NCI-H748 treated with DMSO at 0.1 percent for 48 hours (cell line): Measurements from ENCODE around the gene FNDC10.

Experiments
- DNase-seq: peaks from one replicate; lab custom pipeline; 2025; lab: John Stamatoyannopoulos, UW

Gene FNDC10

DNA sequence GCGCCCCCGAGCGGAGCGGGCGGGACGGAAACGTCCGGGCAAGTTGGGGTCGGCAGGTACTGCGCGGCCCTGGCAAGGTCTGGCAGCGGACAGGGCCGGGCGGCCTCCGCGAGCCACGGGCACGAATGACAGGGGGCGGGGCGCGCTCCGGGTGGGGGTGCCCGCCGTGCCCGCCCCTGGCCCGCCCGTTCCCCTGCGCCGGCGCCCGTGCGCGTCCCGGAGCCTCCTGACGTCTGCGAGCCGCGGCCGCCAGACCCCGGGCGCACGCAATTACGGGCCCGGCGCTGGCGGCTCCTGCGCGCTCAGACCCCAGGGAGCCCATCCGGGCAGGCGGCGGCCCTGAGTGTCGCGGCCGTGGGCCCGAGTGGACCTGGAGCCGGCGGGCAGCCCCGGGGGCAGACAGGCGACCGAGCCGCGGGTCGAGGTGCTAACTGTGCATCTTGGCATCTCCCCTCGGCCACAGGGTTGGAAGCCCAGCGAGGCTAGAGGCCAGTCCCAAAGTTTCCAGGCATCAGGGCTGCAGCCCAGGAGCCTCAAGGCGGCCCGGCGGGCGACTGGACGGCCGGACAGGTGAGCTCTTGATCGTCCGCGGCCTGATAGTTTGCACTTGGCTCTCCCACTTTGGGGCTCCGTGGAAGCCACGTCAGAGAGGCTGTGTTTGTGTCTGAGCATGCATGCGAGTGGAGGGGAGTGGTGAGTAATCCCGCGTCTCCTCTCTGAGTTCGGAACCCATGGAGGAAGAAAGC lies 16.3 kb upstream of the FNDC10 start:
- no peak for DNase-seq

DNA sequence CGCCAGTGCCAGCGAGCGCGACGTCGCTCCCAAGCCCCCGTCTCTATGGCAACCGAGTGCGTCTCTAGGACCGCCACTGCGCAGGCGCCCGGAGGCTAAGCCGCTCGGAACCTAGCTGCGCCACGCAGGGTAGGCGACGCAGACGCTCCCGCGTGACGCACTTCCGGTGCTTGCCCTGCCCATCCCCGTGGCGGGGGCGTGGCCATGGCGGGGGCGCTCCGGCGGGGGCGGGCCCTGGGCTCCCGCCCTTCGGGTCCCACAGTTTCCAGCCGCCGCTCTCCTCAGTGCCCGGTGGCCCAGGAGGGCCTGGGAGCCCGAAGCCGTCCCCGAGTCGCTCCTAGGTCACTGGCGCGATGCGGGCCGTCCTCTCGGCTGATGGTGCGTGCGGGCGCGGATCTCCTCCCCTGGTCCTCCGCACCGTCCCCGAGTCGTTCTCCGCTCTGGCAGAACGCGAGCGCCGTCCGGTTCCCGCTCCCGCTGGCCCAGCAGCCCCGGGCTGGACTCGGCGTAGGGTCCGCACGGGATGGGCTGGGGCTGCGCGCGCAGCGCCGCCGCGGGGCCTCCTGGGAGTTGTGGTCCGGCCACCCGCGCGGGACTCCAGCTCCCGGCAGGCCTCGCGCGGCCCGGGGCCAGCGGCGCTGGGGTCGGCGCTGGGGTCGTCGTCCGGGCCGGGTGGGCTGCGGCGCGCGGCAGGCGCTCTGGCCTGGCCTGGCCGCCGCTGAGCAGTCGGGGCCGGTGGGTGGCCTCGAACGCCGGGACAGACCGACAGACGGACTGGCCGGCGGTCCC lies 15.5 kb upstream of the FNDC10 start, which contains the start of gene MIB2:
Gene MIB2 (plus strand): TSS at position 245 of the 789 bp plus-strand sequence. CDS start 7,953 bp downstream, outside the sequence.
- DNase-seq: peak; percentile 82

DNA sequence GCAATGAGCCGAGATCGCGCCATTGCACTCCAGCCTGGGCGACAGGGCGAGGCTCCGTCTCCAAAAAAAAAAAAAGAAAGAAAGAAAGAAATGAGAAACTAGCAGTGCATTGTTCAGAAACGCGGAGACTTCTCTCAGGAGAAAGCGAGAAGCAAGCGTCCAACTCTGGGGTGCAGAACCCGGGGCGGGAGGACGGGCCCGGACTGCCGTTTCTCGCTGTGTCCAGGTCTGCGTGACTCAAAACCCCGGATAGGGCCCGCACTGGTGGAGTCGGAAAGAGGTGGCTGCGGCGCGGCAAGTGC lies 15.0 kb upstream of the FNDC10 start:
- no peak for DNase-seq

DNA sequence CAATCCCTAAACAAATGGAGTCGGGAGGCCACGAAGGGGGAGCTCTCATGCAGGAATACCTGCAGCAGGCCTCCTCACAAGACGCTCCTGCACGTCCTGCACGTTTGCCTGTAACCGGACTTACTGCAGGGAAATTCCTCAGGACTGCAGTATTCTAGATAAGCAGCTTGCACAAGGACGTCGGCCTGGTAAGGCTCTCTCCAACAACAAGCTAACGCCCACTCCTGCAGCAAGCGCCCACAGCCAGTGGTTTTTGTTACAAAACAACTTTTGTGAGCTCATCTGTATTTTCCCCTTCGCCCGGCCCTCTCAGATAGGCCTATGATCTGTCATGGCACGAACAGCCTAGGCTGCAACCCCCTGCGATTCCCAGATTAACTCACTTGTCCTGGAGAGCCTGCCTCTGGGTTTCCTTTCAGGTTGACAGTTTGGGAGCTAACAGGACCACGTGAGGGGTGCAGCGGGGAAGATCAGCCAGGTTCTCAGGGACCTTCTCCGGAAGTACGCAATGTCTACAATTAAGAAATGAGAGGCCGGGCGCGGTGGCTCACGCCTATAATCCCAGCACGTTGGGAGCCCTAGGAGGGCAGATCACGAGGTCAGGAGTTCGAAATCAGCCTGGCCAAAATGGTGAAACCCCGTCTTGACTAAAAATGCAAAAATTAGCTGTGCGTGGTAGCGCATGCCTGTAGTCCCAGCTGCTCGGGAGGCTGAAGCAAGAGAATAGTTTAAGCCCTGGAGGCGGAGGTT lies 14.4 kb upstream of the FNDC10 start:
- no peak for DNase-seq

DNA sequence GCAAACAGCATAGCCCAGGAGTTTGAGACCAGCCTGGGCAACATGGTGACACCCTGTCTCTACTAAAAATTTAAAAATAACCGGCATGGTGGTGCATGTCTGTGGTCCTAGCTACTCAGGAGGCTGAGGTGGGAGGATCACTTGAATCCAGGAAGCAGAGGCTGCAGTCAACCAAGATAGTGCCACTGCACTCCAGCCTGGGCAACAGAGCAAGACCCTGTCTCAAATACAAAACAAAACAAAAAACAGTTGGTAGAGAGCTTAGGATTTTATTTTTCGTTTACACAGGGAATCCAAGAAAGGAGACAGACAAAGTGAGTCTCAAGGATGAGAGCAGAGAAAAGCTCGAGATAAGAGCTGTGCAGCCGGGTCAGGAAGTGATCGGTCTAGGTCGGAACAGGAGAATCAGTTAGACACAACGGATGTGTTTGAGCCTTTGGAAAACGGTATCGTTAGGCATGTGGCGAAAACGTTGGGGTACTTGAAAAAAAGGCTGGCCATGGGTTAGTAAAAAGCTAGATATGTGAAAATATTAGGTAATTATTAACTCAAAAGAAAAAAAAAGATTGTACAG lies 13.7 kb upstream of the FNDC10 start:
- DNase-seq: no peak

DNA sequence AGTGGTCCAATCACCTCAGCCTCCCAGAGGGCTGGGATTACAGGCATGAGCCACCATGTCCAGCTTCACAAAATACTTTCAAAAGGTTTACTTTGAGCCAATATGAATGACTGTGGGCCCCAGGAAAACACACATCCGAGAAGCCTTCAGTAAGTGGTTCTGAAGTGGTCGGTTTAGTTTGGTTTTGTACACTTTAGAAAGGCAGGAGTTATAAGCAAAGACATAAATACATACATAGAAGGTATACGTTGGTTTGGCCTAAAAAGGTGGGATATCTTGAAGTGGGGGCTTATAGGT lies 12.1 kb upstream of the FNDC10 start:
- no peak for DNase-seq

DNA sequence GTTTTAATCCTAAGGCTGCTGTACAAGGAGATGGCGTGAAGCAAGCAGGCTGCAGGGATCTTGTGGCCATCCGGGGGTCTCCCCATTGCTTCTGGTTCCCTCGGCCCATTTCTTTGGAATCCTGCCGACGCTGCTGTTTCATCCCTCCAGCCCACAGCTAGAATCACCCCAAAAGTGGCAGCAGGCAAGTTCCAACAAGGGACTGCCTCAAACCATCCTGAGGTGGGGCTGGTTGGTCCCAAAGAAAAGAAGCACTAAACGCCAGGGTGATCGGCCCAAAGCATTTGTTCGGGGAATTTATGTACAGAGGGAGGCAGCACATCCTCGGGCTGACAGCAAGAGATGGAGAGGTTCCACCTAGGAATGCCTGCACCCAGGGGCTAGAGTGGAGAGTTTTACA lies 10.9 kb upstream of the FNDC10 start:
- no peak for DNase-seq

DNA sequence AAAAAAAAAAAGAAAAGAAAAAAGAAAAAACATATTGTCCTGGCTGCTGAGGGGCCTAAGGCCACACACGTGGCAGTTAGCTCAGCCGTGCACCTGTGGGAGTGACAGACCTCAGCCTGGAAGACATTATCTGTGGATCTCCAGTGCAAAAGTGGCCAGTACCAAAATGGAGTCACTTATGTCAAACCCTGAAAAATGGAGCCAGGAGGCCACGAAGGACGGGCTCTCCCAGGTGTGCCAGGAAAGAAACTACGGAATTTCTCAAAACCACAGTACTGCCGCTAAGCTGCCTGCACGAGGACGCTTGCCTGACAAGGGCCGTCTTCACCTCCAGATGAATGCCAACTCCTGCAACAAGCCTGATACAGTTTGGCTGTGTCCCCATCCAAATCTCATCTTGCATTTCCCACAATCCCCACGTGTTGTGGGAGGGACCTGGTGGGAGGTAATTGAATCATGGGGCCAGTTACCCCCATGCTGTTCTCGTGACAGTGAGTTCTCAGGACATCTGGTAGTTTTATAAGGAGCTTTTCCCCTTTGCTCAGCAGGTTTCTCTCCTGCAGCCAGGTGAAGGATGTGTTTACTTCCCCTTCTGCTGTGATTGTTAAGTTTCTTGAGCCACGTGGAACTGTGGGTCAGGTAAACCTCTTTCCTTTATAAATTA lies 10.0 kb upstream of the FNDC10 start:
- no peak for DNase-seq

DNA sequence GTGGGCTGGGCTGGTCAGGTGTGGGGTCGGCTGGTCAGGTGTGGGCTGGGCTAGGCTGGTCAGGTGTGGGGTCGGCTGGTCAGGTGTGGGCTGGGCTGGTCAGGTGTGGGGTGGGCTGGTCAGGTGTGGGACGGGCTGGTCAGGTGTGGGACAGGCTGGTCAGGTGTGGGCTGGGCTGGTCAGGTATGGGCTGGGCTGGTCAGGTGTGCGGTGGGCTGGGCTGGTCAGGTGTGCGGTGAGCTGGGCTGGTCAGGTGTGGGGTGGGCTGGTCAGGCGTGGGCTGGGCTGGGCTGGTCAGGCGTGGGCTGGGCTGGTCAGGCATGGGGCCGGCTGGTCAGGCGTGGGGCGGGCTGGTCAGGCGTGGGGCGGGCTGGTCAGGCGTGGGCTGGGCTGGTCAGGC lies 6.3 kb upstream of the FNDC10 start:
- no peak for DNase-seq

DNA sequence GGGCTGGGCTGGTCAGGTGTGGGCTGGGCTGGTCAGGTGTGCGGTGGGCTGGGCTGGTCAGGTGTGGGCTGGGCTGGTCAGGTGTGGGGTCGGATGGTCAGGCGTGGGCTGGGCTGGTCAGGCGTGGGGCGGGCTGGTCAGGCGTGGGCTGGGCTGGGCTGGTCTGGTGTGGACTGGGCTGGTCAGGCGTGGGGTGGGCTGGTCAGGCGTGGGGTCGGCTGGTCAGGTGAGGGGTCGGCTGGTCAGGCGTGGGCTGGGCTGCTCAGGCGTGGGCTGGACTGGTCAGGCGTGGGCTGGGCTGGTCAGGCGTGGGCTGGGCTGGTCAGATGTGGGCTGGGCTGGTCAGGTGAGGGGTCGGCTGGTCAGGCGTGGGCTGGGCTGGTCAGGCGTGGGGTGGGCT lies 5.8 kb upstream of the FNDC10 start:
- no peak for DNase-seq

DNA sequence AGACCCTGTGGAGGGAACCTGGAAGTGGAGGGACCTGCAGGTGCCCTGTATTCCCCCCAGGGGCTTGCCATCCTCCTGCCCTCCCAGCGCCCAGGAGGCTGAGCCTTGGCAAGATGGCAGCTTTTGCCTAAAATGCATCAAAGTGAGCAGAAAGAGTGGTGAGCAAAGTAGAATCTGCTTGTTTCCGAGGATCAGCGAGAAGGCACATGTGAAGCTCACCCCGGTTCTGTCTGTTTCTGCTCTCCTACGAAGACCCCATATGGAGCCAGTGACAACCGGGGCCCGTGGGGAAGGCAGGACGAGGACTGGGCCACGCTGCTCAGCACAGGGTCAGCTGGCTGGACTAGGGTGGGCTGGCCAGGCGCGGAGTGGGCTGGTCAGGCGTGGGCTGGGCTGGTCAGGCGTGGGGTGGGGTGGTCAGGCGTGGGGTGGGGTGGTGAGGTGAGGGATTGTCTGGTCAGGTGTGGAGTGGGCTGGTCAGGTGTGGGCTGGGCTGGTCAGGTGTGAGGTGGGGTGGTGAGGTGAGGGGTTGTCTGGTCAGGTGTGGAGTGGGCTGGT lies 5.2 kb upstream of the FNDC10 start:
- DNase-seq: no peak

DNA sequence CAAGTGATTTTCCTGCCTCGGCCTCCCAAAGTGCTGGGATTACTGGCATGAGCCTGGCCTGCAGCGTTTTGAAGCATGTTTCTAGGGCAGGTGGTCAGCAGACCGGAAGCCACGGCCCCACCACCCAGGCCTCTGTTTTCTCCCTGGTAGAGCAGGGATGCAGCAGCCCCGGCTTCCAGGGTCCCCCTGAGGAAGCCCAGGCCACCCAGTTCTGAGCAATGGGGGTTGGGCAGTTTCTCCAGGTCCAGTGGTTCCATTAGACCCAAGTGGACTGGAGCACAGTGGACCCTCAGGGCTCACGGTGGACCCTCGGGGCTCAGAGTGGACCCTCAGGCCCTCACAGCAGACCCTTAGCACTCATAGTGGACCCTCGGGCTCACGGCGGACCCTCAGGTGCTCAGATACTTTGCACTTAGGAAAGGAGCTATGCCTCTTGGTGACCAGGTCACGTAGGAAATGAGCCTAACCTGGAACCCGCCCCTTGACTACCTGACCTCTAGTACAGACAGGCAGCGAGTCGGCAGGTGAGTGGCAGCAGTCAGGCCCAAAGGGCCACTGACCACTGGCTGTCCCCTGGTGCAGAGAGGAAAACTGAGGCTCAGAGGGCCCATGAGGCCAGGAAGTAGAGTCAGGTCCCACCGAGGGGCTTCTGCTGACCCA lies 4.6 kb upstream of the FNDC10 start:
- DNase-seq: no peak

DNA sequence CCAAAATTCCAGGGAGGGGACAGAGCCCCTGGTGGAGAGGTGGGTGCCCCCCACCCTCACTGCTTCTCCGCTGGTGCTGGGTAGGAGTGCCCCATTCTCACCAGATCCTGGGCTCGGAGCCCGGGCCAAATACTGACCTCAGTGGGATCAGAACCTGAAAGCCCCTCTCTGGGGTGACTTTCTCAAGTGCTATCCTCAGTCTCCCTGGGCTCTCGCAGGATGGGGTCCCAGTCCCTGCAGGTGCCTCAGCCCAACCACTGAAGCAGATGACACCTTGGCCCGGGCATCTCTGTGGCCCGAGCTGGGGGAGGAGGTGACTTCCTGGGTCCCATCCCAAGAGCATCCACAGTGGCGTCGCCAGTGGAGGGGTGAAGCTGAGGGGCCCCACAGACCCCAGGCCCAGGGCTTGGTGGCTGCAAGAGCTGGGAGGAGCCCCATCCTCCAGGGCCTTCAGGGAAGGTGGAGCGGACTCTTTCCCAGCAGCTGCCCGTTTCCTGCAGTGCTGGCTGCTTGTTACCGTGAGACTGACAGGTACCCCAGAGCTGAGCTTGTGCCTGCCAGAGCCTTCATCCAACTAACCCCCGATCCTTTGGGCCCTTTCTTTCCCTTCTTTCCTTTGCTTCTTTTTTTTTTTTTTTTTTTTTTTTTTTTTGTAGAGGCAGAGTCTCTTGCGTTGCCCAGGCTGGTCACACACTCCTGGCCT lies 3.9 kb upstream of the FNDC10 start:
- DNase-seq: no peak

DNA sequence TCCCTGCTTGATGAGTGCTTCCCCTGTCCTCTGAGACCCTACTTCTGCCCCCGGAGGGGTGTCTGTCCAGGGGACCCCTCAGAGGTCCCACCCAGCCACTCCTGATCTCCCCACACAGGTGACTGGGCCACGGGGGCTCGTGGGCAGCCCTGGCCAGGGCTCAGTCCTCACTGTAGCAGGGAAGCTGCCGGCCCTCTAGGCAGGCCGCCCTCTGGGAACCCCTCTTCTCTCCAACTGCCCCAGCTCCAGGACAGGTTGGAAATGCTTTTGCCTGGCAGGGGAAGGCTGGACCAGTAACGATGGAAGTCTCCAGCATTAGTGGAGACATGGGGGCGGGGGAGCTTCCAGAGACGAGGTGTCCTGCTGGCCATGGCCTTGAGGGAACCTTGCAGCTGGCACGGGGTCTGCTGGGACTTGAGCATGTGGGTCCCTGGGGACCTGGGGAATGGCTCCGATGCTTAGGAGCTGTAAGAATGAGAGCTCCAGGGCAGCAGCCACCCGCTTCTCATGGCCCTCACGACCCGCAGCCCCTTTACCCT lies 3.1 kb upstream of the FNDC10 start:
- DNase-seq: no peak

DNA sequence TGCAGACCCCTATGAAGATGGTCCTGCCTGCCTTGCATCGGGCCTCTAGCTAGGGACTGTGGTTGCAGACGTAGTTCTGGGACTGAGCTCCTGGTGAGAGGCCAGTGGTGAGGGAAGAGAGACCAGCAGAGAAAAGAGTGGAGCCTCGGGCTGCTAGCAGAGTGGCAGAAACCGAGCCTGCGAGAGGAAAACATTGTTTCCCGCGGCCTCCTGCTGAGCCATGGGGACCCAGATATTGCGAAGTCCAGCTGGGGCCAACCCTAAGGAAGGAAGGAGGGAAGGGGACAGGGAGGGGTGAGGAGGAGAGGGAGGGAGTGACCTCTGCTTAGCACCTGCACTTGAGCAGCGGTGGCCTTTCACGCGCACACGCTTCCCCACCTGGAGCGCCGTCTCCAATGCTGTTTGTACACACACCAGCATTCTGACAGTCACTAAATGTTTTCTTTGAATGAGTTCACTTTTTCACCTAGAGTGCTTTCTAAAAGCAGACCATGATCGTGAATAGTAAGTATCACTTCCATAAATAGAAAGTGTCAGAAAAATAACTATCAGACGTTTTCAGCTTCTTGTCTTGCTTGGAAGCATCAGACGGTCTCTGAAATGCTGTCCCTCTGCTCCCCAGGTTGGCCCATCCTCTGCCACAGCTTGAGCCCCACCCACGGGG lies 2.5 kb upstream of the FNDC10 start:
- DNase-seq: no peak

DNA sequence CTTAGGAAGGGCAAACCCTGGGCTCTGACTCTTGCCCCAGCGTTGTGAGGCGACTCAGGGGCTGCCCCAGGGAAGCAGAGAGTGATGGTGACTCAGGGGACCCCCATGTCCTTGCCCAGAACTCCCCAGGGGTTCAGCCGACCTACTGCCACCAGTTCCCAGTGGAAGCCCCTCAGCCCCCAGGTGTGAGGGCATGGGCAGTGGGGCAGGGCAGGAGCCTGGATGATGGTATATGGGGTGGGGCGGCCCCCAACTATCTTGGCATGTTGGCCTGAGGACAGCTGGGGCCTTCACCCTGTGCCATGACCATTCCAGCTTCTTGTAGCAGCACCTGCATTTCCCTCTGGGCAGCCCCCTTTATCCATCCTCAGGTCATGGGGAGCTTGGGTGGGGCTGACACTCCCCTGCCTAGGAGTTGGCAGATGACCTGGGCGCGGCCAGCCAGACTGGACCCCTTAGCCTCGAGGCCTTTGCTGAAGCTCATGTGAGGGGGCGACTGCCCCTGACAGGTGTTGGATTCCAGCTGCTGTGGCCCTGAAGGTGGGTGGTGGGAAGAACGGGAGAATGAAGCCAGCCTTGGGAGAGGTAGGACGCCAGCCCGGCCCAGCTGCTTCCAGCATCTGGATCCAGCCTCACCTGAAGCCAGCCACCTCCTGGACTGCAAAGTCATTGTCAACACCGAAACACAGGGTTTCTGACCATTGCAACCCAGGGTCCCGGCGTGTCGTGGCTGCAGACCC lies 1.8 kb upstream of the FNDC10 start:
- no peak for DNase-seq

DNA sequence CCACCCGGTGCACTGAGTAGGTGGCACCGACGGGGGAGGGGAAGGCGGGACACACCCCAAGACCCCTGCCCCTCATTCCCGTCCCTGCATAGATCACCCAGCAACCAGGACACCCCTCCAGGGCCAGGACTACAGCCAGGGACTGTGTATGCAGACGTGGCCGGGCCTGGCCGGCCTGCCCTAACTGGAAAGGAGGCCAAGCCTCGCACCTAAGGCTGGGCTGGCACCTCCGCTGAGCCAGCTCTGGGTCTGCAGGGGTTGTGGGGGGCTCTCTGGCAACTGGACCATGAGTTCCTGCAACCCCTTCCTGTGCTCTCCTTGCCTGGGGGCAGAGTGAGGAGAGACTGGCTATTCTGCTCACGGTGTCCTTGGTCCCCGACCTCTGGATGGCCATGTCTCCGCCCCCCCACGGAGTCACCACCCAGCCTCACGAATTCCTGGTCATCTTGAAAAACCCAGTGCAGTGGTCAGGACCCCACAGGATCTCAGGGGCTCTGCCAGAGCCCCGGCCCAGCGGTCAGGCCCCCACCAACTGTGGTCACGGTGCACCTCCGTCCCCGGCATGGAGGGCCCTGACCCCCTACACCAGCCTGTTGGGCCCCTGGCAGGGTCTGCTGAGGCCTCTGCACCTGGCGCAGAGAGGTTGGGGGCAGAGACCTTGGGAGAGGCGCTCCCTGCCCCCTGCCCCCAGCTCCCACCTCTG lies 1.1 kb upstream of the FNDC10 start:
- no peak for DNase-seq
